GM12875 (cell line): ENCODE measurements around the gene PDCD6IP.
"Not testable (repeated sequence)": the region's sequence is repeated elsewhere in the genome, so short reads cannot be mapped to it uniquely, and the experiment has no call there.

Experiments
- H3K4me3 ChIP-seq: one replicate; pipeline ENCODE4 v1.5.1; 2011; ENCODE audit warnings: low read depth, low read length, control low read depth
- CTCF ChIP-seq: IDR thresholded peaks from 2 replicates; pipeline ENCODE4 v1.5.1; 2011; ENCODE audit warnings: low read depth, mild to moderate bottlenecking, control low read depth, inconsistent platforms, low read length, moderate library complexity, borderline replicate concordance; ENCODE audit not compliant: insufficient read depth

PDCD6IP gene

GRCh38 chr3:33798418-33799201, at the start of gene PDCD6IP:
PDCD6IP (plus strand) TSS chr3:33798630; CDS start chr3:33798729, 99 bp downstream.
- peak within 1 kb of the TSS; percentile 96 for H3K4me3 ChIP-seq
- TF ChIP-seq CTCF, result 0 out of 2 replicates have a peak, but pooled peaks have one; percentile 17

GRCh38 chr3:33749546-33750210, 48.8 kb upstream of the PDCD6IP start:
- no peak overlapping the region for H3K4me3 ChIP-seq

GRCh38 chr3:33750211-33750548, 48.2 kb upstream of the PDCD6IP start:
- no peak for TF ChIP-seq CTCF

More at GRCh38 chr3:33749546-33750210, 48.8 kb upstream of the PDCD6IP start:
- TF ChIP-seq CTCF, result no peak

GRCh38 chr3:33751336-33751735, 47.1 kb upstream of the PDCD6IP start:
- no peak overlapping the region for H3K4me3 ChIP-seq
- TF ChIP-seq CTCF, result no peak

More at GRCh38 chr3:33750211-33750548, 48.2 kb upstream of the PDCD6IP start:
- H3K4me3 ChIP-seq, result no peak overlapping the region

- not testable (repeated sequence) for H3K4me3 ChIP-seq
These were observed 44.0 kb upstream of the PDCD6IP start for GRCh38 chr3:33754391-33754790.

- no peak overlapping the region for H3K4me3 ChIP-seq
- TF ChIP-seq CTCF, result no peak
These were observed 40.1 kb upstream of the PDCD6IP start for GRCh38 chr3:33758281-33758680.

- TF ChIP-seq CTCF, result no peak
- H3K4me3 ChIP-seq, result no peak overlapping the region
These were observed 39.6 kb upstream of the PDCD6IP start for GRCh38 chr3:33758864-33759263.
